HG03103 (cell line): ENCODE data around the gene TIMD4.
A peak's percentile ranks its signal among the peaks of the same experiment; 100 is the strongest.
"Not testable (repeated sequence)": the region's sequence is repeated elsewhere in the genome, so short reads cannot be mapped to it uniquely, and the experiment has no call there.

Experiments used
- ATAC-seq: cut with Tn5 transposase; IDR thresholded peaks from one replicate; pipeline ENCODE4 v1.9.1; 2021; ENCODE audit warnings: low read depth; ENCODE audit not compliant: unreplicated experiment

TIMD4 gene

DNA sequence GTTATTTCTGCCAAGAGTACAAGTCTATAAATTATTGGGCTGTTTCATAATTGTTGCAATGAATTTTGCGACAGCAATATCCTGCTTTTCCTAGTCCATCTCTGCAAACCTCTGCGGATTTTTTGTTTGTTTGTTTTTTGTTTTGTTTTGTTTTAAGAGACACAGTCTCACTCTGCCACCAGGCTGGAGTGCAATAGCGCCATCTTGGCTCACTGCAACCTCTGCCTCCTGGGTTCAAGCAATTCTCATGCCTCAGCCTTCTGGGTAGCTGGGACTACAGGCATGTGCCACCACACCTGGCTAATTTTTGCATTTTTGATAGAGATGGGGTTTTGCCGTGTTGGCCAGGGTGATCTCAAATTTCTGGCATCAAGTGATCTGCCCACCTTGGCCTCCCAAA lies 37.3 kb downstream of the TIMD4 start:
- not testable (repeated sequence) for ATAC-seq

DNA sequence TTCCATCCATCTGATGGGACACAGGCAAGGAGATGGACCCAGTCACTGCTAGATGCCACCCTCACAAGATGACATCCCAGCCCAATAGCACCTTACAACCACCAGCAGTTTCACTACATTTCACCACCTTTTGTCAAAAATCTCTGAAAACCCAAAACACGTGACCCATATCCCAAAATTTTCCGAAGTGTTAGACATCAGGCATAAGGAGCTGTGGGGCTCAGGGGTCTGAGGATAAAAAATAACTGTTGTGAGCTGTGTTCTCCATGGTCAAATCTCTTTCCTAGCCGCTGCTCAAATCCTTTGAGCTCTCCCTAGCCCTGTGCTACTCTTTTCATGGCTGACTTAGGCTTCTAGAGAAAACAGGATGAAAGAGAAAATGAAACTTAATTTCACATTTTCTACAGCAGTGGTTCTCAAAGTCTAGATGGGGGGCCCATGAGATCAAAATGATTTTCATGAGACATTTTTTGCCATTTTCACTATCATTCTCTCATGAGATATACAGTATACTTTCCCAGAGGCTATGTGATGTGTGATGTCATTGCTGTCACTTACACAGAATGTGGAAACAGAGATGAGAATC lies 40.7 kb downstream of the TIMD4 start:
- ATAC-seq, result peak; percentile 55

DNA sequence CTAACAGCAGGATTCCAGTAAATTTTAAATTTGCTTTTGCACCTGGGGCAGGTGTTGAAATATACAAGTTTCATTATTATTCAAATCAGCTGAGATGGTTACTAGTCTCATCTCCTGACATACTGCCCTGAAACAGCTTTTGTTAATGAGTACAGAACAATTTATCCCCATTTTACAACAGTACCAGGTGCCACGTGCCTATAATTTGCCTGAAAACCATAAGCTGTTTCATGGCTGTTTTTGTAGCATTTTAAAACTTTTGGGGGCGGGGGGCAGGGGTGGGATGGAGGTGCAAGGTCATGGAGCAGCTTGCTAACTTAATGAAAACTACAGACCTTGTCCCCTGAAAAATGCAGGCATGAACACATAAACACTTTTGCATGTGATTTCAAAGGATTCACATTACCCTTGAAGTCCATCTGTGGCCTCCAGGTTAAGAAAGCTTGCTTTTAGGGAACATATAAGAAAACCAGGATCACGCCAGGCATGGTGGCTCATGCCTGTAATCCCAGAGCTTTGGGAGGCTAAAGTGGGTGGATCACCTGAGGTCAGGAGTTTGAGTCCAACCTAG lies 42.1 kb downstream of the TIMD4 start:
- peak; percentile 22 for ATAC-seq

DNA sequence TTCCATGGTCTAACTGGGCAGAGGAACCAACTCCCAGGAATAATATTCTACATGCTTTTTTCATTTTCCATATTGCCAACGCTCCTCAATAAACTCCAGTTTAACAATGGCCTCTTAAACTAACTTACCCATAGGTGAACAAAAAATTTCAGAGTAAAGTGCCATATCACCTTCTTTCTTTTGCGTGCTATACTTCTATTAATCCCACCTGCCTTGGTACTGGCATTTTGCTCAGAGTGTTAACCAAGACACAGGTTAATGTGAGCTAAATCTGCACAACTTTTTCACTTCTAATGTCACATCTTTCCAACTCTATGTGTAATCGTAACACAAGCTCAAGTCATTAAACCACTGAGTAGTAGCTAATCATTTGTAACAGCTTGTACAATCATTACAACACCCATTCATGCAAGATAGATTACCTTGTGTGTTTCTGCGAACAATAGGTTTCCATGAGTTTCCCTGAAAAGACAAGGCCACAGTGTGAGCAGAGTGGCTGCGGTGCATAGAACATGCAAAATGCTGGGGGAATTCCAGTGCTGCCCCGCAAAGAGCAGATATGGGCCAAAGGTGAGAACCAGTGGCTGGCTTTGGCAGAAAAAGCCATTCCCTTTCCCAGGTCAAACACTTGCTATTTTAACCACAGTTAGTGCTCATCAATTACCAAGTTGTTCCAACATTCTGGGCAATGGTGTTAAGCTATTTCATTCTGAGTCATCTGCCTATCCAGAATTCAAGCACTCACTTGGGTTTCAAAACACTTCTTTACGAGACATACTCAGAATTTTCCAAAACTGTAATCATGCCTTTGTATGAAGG lies 42.8 kb downstream of the TIMD4 start:
- ATAC-seq, result peak; percentile 38

DNA sequence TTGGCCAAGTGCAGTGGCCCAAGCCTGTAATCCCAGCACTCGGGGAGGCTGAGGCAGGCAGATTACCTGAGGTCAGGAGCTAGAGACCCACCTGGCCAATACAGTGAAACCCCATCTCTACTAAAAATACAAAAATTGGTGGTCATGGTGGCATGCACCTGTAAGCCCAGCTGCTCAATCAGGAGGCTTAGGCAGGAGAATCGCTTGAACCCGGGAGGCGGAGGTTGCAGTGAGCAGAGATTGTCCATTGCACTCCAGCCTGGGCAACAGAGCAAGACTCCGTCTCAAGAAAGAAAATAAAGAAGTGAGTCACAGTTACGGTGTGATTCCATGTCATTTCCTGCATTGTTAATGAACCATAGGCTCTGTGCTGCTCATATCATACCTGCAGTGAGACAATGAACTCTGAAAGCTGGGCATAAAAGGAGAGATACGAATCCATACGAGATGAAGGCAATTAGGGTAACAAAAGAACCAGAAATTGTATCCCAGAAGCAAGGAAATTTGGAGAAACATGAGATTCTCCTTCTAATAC lies 44.6 kb downstream of the TIMD4 start:
- ATAC-seq, result no peak

DNA sequence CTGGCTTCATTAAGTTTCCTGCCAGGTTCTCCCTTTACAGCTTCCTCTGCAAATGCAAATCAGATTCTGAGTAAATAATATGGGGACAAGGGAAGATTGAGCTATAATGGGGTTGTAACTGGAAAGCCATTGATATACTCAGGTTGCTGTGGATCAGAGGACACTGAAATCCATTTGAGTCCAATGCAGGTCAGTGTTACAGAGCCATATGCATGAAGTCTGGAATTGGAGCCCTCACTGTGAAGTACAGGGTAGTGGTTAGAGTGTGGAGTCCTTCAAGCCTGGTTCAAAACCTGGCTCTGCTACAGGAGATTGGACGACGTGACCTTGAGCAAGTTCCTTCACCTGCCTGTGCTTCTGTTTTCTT lies 48.7 kb downstream of the TIMD4 start:
- ATAC-seq, result peak; percentile 15

DNA sequence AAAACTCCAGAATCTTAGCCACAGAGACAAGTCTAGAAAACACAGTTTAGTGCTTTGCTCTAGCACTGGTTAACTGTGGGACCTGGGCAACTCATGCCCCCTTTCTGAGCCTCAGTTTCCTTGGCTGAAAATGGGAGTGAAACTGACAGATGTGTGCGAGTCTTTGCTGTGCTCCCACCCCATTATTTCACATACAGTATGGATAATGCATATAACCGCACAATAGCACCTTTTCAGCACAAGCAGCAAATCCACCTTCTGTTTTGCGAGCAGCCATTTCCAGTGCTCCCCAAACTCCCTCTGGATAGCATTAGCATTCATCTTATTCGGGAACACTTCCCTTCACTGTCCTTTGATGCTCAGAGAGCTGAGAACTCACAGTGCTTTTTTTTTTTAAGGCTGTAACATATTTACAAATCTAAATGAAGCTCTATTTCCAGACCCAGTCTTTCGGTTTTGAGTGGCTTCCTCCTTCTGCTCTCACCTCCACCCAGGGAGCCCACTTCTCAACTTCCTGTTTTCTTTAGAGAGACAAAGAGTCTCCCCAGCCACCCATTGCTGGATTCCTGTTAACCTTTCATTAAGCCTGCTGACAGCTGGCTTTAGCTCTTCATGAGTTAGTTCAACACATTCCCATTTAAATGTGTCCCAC lies 49.2 kb downstream of the TIMD4 start:
- ATAC-seq, result peak; percentile 90

DNA sequence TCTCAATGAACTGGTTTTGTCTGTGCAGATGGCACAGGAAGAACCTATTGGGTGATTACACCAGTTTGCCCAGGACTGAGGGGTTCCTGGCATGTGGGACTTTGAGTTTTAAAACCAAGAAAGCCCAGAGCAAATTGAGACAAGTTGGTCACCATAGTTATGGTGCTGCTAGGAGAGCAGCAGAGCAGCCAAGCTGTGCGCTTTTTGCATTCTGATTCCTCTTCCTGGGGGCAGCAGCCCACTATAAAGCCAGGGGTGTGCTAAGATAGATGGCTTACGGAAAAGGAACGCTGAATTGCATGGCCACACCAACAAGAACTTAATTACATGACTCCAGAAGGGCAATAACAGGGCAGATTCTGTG lies 49.7 kb downstream of the TIMD4 start:
- ATAC-seq, result no peak

DNA sequence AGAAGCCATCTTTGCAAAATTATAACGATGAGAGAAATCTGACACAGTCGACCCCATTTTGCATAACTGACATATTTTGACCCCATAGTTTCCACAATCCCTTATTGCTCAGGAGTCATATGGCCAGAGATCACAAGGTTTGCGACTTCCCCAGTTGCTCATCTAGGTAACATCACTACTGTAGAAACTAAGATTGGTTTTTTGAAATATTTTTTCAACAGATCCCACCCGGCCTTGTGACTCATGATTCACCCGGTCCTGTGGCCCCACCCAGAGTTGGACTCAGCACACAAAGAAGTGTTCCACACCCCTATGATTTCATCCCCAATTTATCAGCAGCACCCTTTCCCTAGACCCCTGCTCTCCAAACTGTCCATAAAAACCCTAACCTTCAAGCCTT lies 50.2 kb downstream of the TIMD4 start:
- ATAC-seq, result no peak

DNA sequence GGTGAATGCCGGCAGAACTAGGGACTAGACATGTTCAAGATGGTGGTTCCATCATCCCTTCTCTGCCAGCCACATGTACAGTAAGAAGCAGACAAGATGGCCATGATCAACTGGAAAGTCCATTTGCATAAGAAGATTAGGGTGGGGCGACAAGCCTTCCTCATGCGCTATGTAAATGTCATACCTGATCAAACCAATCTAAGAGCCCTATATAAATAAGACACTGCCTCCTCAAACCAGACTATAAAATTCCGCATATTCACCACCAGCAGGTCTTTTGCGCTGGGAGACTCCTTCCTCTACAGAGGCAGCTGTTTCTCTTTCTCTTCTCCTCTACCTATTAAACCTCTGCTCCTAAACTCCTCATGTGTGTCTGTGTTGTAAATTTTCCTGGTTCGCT lies 53.8 kb downstream of the TIMD4 start:
- ATAC-seq, result no peak

DNA sequence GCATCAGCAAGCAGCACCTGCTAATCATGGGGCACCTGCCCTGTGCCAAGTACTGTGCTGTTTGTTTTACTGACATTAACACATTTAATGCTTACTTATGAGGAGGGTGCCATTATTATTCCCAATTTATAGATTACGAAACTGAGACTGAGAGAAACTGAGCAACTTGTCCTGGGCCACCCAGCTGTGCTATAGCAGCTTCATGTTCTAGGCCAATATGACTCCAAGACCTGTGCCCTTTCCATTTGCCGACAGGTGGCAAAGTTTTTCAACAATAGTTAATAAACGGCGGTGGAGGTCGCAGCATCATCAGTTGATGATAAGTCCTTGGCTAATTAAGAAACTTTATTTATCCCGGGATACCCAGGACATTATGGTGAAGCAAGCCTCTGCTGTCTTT lies 55.4 kb downstream of the TIMD4 start:
- no peak for ATAC-seq

DNA sequence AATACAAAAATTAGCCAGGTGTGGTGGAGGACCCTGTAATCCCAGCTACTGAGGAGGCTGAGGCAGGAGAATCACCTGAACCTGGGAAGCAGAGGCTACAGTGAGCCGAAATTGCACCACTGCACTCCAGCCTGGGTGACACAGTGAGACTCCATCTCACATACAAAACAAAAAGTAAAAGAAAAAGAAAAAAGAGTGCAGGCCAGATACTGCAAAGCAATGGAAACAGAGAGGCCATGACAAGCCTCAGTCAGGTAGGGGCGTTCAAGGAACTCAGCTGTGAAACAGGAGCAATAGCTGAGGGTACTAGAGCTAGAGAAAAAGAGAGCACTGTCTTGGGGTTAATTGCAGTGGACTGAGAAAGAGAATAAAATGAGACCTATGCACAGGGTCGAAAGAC lies 56.2 kb downstream of the TIMD4 start:
- ATAC-seq, result no peak

DNA sequence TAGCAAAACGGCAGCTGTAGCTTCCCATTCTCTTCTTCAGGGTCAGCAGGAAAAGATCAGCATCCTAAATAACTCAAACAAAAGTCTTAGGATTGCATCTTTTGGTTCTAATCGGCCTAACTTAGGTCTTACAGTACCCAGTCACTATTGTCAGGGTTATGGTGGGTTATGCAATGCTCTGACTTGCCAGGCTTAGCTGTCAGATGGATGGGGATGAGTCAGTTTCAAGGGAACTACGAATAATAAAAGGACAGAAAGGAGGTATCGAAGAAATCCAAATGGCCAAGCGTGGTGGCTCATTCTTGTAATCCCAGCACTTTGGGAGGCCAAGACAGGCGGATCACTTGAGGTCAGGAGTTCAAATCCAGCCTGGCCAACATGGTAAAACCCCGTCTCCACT lies 66.5 kb downstream of the TIMD4 start:
- no peak for ATAC-seq

DNA sequence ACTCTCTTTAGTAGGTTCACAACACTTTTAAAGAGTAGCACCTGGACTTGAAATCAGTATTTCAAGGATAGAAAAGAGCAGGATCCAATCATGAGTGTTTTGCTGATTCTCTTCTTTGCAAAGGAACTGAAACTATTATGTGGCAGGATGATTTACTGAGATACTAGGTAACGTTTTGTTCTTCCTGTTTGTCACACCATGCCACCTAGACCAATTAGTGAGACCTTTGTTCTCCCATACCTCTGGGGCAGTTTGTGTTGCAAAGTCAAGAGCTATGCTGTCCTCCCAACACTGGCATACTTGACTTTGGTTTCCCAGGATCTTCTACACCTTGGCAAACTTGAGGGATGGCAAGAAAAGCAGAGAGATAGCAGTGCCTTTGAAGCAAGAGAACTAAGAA lies 69.5 kb downstream of the TIMD4 start:
- ATAC-seq, result peak; percentile 66

DNA sequence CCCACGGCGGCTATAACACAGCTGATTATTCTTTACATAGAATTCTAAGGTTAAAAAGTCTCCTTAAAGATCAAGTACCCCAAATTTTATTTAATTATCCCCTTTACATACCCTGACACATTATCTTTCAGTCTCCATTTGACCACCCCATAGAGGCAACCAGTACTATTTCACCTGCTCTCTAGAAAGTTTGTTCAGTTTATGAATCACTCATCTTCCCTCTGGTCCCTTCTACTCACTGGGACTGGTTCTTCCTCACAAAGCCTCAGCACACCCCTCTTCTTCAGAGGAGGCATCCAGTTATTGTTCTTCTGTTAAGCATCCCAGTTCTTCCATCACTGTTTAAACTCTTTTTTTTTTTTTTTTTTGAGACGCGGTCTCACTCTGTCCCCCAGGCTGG lies 70.2 kb downstream of the TIMD4 start:
- ATAC-seq, result no peak

DNA sequence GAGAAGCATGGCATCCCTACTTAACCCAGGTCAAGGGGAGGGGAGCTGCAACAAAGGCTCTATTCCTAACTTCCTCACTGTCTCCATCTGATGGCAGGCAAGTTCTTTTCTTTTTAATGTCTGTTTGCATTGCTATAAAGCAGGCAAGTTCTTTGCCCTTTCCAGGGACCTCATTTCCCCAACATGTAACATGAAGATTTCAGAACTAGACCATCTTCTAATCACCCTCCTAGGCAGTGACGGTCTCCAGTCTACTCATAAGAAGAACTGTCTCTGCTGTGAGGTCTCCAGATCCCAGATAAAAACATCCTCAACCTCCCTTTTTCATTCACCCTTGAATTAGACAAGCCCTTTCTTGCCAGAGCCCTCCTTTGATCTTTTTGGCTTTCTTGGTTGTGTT lies 70.8 kb downstream of the TIMD4 start:
- ATAC-seq, result no peak

DNA sequence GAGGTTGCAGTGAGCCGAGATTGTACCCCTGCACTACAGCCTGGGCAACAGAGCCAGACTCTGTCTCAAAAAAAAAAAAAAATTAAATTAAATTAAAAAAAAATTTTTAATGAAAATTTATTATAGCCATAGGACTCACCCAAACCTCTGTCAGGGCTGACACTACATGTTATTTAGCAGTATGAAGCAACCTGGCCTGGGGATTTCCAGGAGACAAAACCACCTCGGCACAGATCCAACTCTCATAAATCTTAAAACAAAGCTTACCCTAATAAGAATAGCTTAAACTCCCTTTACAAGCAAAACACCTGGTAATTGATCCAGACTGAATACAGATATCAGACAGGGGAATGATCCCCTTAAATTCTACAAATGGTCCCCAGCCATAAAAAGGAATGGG lies 74.5 kb downstream of the TIMD4 start:
- no peak for ATAC-seq

DNA sequence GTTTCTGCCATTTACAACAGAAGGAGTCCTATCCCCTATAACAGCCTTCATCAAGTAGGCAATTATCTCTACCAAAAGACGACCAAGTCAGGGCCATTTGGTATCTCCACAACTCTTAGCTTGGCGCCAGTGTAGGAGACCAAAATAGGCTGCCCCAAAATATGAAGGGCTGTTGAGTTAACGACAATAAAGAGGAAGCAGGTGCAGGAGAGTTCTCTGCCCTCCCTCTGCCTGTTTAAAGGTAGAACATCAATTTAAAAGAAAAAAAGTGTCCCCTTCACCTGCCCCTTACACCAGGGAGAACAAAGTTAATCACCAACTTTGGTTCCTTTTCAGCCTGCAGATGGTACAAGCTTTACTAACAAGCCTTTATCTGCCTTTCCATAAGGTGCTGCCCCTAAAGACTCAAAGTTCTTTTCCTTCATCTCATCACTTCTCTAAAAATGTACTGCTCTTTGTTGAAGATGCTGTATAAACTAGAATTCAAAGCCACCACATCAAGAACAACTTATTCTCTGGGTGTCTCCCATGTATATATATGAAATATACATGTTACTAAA lies 79.6 kb downstream of the TIMD4 start:
- ATAC-seq, result no peak

DNA sequence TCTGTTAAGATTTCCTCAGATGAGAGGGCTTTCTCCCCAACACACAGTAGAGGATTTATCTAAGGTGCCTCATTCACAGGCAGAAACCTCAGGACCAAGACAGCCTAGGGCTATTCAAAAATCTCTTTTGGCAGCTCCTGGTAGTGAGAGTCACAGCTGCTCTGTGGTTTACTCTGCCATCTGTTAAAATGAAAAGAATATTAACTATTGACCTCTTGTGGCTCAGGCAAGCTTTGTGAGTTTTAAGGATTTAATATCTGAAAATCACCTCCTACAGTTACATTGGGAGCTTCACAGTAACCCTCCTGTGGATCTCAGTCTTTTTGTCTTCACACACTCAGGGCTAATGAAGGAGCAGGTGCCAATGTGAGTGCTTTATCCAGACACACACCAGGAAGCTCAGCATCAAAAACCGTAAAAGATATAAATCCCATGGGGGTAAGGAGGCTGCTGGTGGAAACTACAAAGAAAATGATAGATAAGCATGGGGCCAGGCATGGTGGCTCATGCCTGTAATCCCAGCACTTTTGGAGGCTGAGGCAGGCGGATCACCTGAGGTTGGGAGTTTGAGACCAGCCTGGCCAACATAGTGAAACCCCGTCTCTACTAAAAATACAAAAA lies 83.3 kb downstream of the TIMD4 start:
- ATAC-seq, result peak; percentile 91

DNA sequence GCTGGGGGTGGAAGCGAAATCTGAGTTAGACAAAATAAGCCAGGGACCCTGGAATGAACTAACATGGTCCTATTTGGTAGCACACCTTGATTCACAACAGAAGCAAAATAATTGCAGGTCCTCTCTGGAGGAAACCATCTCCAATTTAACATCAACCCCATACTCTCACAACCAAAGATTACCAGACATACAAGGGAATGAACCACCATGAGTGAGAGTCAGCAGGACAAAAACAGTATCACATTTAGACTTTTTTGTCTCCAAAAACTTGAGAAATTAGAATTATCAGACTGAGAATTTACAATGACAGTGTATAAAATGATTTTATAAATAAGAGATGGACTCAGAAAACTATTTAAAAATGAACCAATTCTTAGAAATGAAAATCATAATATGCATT lies 91.8 kb downstream of the TIMD4 start:
- no peak for ATAC-seq

DNA sequence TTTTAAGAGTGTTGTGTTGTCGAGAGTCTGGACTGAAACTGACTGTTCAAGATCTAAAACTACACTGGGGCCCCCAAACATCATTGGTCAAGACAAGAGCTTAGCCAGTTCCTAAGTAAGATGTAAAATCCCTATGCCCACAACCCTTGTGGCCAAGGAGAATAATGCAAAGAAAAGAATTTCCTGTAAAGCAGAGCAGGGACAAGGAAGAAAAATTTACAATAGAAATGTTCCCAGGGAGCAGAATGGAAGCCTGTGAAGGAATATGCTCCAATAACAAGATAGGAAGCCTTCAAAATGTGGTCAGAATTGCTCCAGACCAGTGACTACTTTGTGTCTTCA lies 92.6 kb downstream of the TIMD4 start:
- ATAC-seq, result no peak
